Fibroblast of gingiva (primary cell): ENCODE data around the gene PSPN.
A peak's percentile ranks its signal among the peaks of the same experiment; 100 is the strongest.
"Not testable (repeated sequence)": the region's sequence is repeated elsewhere in the genome, so short reads cannot be mapped to it uniquely, and the experiment has no call there.

ENCODE experiments used
- DNase-seq: peaks from one replicate; pipeline ENCODE4 v3.0.0-alpha.2; 2011; ENCODE audit warnings: low read depth

The PSPN gene

DNA sequence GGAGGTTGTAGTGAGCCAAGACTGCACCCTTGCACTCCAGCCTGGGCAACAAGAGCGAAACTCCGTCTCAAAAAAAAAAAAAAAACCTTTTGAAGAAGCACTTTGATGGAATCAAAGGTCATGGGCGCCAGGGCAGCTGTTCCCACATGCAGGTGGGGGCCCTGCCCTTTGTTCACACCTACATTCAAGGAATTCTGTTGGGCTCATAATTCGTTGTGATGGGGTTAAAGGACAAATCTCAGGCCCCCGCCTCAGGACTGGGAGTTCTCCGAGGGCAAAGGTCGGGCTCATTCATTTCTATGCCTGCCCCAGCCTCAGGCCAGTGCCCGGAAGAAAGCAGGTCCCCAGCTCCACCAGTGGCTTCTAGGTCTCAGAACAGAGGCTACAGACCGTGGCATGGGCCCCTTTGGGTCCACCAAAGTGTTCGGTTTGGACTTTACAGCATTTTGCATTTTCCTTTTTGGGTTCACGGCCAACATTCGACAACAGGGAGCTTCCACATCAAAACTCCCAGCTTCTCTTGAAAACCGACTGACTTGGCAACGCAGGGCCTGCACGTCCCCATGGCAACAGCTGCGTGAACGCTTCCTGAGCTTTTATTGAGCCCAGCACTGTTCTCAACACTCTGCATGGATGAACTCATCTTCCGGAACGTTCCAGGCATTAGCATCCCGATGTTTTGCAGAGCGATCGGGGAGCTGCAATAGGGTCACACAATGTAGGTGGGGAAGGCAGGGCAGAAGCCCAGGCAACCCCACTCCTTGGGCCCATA is 27.3 kb upstream of the PSPN start:
- peak; percentile 42 for DNase-seq

DNA sequence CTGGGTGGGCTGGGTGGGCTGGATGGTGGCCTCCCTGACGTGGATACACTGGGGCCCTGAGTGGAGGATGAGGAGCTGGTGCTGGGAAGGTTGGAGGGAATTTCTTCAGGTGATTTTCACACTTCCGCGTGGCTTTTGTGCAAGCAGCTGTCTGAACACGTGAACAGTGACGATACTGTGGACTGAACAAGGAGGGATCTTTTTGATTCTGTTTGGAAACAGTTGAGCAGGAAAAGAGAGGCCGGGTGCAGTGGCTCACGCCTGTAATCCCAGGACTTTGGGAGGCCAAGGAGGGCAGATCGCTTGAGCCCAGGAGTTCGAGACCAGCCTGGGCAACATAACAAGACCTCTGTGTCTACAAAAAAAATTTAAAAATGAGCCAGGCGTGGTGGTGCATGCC is 26.3 kb upstream of the PSPN start:
- DNase-seq = no peak

DNA sequence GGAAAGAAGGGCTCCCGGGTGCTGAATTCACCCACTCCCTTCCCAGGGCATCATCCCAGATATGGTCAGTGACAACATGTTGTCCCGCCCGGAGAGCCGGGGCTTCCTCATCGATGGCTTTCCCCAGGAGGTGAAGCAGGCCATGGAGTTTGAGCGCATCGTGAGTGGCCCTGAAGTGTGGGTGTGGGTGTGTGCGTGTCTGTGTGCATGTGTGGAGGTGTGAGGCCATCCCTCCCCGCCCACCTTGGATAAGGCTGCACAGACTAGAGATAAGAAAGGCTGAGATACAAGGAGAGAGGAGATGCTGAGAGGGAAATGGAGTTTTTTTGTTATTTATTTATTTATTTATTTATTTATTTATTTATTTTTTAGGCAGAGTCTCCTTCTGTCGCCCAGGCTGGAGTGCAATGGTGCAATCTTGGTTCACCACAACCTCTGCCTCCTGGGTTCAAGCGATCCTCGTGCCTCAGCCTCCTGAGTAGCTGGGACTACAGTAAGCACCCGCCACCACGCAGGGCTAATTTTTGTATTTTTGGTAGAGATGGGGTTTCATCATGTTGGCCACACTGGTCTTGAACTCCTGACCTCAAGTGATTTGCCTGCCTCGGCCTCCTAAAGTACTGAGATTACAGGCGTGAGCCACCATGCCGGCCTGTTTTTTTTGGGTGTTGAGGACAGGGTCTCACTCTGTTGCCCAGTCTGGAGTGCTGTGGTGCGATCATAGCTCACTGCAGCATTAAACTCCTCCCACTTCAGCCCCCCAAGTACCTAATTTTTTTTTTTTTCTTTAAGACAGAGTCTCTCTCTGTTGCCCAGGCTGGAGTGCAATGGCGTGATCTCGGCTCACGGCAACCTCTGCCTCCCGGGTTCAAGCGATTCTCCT is 24.6 kb upstream of the PSPN start:
- not testable (repeated sequence) for DNase-seq

DNA sequence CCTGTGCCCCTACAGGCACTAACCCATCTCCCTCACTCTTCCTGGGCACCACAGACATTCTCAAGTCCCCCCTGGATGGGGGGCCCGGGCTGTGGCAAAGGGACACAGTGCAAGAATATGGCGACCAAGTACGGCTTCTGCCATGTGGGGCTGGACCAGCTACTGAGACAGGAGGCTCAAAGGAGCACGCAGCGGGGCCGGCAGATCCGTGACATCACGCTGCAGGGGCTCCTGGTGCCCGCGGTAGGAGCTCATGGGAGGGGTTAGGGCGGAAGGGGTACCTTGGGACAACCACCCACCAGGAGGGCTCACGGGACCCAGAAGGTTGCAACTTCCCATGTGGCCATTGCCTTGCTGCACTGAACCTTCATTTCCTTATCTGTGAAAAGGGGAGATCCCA is 20.6 kb upstream of the PSPN start:
- no peak for DNase-seq

DNA sequence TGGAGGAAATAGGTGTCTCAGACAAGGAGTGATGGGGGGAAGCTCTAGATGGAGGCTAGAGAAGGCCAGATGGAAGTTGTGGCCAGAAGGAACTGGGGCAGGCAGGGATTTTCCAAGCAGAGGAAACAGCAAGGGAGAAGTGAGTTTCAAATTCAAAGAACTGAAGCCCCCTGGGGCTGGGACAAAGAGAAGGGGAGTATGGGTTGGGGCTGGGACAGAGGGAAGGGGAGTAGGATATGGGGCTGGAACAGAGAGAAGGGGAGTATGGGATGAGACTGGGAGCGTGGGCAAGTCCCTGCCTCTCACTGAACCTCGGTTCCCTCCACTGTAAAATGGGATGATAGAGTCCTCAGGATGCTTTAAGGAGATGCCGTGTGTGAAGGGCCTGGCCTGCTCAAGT is 19.1 kb upstream of the PSPN start:
- DNase-seq = no peak

DNA sequence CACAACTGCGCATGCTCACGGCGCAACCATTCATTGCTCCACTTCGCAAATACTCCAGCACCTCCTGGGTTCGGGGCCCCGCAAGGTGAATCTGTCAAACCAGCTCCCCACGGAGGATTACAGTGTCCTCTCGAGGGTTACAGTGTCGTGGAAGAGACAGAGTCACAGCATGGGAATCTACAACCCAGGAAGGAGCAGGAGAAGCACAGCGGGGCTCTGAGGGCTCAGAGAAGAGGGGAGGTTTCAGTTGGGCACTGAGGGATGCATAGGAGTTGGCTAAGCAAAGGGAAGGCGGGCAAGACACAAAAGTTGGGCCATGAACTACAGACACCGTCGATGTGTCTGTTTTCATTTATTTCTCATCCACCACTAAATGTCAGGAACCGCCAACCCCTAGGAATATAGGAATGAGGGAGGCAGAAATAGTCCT is 18.3 kb upstream of the PSPN start:
- DNase-seq = no peak

DNA sequence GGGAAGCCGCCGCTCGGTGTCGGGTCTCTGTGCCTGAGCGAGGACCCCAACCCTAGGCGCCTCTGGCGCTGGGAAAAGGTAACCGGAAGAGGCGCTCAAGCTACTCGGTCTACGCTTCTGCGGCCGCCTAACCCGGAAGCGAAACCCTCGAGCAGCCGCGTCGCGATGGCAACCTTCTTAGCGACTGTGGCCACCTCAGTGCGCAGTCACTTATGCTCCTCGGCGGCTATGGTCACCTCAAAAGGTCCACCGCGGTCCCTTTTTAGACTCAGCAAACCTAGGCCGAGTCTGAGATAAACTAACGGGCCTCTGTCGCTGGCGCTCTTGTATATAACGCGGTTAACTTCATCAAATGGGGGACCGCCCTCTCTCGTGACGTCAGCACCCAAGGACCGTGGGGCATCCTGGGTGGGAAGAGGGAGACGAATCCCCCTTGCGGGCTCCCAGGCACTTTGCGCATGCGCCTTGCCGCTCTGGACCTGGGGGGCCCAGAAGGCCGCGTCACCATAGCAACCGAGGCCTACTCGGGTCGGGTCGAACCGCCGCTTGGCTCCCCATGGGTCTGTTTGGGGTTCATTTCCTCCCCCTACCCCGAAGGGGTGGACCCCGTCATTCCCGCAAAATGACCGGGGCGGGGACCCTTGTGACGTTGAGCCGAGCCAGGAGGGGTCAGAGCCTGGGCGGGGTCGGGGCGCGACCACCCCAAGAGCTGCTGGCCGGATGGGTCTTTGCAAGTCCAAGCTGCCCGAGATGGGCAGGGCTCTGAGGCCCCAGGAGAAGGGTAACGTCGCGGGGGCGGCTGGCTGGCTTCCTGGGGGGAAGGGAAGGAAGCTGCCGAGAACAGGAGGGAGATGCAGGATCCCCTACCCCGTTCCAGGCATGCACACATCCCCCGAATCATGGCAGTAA is 17.6 kb upstream of the PSPN start, which contains the start of gene GTF2F1:
Gene GTF2F1 (minus strand): TSS at position 91 of the 909 bp plus-strand sequence. CDS start 169 bp downstream, outside the sequence.
- DNase-seq = peak; percentile 95

DNA sequence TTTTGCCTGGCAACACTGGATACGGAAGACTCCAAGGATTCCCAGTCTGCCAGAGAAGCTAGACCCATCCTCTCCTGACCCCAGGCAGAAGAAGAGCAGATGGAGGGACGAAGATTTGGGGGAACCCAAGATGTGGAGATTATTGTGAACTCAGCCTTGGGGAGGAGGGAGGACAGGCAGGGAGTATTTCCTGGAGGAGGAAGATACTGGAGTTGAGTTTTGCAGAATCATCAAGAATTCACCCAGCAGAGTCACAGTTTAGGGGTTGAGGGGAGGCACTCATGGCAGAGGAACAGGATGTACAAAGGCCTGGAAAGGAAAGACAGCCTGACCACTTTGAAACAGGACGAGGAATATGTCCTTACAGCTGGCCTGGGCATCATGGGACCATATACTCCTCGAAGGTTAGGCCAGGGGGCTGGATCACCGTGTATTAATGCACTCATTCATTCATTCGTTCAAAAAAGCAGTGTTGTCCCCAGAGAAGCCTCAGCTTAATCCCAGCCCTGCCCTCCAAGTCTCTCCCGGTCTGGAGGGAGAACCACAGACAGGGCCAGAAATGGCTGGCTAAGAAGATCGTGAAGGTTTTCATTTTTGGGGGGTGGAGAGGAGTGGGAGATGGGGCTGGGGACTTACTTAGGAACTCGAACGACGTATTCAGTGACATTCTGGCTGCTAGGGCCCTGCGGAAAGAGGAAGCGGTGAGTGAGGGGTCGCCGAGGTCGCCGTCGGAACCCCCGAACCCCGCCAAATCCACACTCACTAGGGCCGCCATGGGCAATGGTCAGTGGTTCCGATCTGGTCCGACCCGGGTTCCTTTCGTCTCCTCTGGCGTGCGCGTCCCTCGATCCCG is 16.7 kb upstream of the PSPN start:
- no peak for DNase-seq

DNA sequence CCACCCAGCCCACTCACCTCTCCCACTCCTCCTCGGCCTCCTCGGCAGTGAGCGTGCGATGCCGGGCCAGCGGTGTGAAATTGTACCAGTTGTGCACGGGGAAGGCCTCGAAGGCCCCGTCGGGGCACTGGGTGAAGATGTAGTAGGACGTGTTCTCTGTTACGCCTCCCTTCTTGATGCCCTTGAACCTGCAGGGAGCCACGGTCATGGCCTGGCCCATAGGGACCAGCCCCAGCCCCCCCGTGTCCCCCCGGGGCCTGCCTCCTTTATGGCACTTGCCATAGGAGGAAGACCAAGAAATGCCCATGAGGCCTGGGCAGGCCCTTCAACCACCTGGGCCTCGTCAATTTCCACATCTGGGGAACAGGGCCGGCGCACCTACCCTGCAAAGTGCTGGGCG is 11.6 kb upstream of the PSPN start:
- no peak for DNase-seq

DNA sequence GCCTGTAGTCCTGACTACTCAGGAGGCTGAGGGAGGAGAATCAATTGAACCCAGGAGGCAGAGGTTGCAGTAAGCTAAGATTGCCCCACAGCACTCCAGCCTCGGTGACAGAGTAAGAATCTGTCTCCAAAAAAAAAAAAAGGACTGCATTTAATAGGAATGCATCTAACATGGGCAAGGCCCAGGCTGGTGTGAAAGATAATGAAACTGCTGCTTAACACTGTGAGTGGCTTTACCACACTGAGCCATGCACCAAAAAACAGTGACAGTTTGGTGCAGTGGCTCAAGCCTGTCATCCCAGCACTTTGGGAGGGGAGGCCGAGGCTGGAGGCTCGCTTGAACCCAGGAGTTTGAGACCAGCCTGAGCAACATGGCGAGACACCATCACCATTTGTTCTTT is 8.6 kb upstream of the PSPN start:
- no peak for DNase-seq

DNA sequence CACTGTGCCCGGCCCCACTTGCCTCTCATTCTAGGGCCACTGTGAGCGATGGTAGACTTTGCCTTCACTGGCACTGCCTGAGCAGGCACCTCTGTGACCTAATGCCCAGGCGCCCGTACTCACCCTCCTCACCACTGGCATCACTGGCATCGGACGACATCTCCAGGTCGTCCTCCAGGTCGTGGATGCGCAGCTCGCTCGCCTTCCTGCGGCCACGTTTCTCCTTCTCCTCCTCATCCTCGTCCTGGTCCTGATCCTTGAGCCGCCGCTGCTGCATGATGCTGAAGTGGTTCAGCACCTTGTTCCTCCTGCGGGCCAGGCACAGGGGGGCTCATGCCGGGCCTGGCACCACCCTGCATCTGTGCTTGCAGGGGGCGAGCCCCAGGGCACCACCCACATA is 7.5 kb upstream of the PSPN start:
- DNase-seq = no peak

DNA sequence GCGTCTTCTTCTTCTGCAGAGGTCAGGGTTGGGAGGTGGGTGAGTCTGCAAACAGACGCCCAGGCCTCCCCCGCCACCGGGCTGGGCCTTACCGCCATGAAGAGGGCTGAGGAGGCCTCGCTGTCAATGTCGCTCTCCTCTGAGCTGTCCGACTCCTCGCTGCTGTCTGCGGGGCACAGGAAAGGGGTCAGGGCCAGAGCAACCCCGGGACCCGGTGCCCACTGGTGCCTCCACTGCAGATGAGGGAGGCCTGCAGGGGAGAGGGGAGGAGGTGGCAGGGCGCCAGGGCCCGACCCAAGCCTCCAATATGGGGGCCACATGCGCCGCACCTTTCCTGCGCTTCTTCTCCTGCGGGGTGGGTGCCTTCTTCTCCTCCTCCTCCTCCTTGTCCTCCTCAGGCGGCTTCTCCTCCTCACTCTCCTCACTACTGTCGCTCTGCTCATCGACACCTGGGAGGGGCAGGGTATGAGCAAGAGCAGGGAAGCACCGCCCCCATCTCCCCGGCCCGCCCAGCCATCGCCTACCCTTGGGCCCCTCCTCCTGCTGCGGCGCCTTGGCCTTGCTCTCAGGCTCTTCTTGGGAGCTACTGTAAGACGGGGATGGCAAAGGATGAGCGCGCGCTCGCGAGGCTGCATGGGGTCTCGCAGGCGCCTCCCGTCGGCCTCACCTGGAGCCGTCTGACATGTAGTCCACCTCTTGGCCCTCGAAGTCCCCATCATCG is 5.5 kb upstream of the PSPN start:
- no peak for DNase-seq

DNA sequence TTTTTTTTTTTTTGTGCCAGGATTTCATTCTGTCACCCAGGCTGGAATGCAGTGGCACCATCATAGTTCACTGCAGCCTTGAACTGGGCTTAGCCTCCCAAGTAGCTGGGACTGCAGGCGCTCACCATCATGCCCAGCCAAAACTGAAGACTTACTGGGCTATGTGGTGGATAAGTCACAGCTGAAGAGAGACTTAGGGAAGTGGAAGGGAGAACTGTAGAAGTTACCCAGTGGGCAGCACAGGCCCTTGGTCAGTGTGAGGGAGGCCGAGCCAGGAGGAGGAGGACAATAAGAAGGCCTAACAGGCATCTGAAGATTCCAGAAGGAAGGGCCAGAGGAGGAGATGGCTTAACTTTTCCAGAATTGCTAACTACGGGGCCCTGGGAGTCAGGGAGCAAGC is 4.0 kb upstream of the PSPN start:
- DNase-seq = no peak

DNA sequence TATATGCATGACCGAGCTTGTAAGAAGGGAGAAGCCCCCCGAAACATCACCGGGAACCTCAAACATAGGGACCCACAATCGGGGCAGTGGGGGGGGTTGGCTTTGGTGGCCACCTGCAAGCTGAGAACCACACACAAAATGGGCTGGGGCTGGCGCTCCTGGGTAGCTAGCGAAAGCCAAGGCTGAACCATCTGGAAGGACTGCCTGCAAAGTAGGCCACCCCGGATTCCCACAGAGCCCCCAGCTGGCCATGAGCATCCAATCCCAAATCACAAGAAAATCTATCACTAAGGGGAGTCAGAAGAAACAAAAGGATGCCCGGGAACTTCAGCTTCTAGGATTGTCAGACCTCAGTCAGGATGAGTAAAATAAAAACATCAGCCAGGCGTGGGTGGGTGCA is 2.8 kb upstream of the PSPN start:
- DNase-seq = no peak

DNA sequence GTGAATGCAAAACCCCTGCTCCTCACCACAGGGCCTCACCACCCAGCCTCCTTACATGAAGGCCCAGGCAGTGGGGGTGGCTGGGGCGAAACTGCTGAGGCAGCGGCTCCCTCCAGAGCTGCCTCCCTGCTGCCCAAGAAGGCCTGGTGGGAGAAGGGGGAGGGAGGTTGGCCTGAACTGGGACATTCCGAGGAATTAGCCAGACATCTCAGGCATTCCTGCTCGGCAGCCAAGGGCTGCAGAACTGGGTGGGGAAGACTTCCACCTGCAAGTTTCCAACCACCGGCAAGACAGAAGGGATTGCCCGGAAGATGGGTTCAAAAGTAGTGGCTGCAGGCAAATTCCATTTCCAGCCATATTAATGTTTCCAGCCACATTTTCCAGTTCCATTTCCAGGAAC is 2.3 kb upstream of the PSPN start:
- peak; percentile 45 for DNase-seq

DNA sequence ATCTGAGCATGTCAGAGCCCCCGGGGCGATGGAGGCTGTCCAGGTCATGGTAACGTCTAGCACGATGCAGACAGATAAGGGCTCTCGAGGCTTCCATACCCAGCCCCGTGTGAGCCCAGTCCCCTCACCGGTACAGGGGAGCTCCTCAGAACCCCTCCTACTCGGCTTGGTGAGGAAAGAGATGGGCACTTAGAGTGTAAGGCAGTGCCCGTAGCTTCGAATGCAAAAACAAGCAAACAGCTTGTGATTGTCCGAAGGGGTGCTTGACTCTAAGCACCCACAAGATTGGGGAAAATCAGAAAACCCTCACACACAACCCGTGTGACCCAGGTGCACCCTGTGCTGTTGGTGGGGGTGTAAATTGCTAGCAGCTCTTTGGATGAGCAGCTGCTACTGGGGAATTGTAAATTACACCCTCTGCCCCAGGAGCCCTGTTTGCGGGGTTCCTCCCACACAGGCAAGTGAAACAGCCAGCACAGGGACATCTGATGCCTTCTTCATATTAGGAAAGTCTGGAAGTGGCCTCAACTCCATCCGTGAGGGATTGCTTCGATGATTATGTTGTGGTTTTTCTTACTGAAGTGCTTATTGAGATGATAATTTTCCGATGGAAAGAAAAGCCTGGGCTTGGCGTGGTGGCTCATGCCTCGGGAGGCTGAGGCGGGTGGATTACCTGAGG is 918 bp upstream of the PSPN start:
- peak; percentile 36 for DNase-seq

DNA sequence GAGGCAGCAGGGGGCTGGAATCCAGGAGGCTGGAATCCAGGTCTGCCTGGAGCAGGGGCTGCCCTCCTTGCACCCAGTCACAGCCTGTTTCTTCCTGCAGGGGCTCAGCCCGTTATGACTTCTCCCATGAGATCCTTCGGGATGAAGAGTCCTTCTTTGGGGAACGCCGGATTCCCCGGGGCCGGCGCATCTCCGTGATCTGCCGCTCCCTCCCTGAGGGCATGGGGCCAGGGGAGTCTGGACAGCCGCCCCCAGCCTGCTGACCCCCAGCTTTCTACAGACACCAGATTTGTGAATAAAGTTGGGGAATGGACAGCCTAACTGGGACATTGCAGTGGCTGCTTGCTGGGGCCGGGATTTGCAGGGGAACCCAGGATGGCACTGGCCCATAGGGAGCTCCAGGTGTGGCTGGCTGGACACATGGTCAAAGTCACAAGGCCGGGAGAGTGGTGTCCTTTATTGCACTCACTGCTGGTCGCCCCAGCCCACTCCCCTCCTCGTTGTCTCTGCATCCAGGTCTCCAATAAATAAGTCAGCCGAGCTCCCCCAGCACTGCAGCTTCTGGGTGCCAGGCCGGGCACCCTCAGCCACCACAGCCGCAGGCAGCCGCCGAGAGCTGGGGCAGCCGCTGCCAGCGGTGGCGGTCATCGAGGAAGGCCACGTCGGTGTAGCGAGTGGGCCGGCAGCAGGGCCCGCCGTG is 872 bp downstream of the PSPN start:
- DNase-seq = no peak

DNA sequence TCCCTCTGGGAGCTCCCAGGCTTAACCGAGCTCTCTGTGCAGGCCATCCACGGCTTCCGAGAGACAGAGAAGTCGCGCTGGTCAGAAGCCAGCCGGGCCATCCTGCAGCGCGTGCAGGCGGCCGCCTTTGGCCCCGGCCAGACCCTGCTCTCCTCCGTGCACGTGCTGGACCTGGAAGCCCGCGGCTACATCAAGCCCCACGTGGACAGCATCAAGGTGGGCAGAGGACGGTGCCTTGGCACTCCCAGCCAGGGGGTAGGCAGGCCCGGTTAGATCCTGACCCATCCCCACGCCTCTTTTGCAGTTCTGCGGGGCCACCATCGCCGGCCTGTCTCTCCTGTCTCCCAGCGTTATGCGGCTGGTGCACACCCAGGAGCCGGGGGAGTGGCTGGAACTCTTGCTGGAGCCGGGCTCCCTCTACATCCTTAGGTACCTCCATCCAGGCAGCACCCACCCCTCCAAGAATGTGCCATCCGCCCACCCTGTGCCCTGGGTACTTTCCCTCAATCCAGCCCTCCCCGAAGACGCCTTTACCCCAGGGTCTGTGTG is 1.5 kb downstream of the PSPN start:
- DNase-seq = no peak

DNA sequence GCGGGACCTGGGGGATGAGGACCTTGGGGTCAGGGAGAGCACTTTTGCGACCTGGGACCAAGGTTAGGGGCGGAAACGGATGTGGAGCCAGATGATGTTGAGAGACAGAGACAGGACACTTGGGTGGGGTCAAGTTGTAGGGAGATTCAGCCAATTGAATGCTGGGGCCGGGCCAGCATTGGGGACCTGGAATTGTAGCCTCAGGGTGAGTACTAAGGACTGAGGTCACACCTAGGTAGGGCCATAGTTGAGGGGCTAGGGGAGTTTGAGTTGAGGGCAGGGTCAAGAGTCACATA is 2.0 kb downstream of the PSPN start:
- no peak for DNase-seq
